ES-I3 (cell line): ENCODE data around the gene CLDN34.

Source experiments
- H3K36me3 ChIP-seq: 2 replicates; pipeline ENCODE4 v1.6.1; 2013; ENCODE audit warnings: mild to moderate bottlenecking, low read length, control low read depth, moderate library complexity; ENCODE audit not compliant: insufficient read depth
- H3K4me1 ChIP-seq: 2 replicates; pipeline ENCODE4 v1.6.1; 2013; ENCODE audit warnings: mild to moderate bottlenecking, control low read depth, low read length; ENCODE audit not compliant: insufficient read depth
- H3K9ac ChIP-seq: 2 replicates; pipeline ENCODE4 v1.6.1; 2013; ENCODE audit warnings: low read depth, mild to moderate bottlenecking, low read length, moderate library complexity
- H3K9me3 ChIP-seq: 2 replicates; pipeline ENCODE4 v1.6.1; 2013; ENCODE audit warnings: mild to moderate bottlenecking, low read length, moderate library complexity; ENCODE audit not compliant: control insufficient read depth, insufficient read depth

CLDN34 gene

GRCh38 chrX:9948406-9948805 is 18.8 kb upstream of the CLDN34 start:
- Histone ChIP-seq H3K36me3 (0 out of 2 replicates have a peak, but pooled peaks cover 2% of the 10 kb centered on the region), H3K9ac (no peak overlapping the region), H3K4me1 (no peaks in the 10 kb centered on the region), H3K9me3 (peaks cover 7% of the 10 kb centered on the region)

- Histone ChIP-seq H3K9ac (no peak overlapping the region), H3K36me3 (0 out of 2 replicates have a peak, but pooled peaks cover 2% of the 10 kb centered on the region), H3K4me1 (no peaks in the 10 kb centered on the region), H3K9me3 (peaks cover 7% of the 10 kb centered on the region)
Observed at GRCh38 chrX:9952300-9952699, 14.9 kb upstream of the CLDN34 start.

- Histone ChIP-seq H3K9ac (no peak overlapping the region), H3K36me3 (0 out of 2 replicates have a peak, but pooled peaks cover 2% of the 10 kb centered on the region), H3K9me3 (peaks cover 7% of the 10 kb centered on the region), H3K4me1 (no peaks in the 10 kb centered on the region)
Observed at GRCh38 chrX:9953396-9953795, 13.8 kb upstream of the CLDN34 start.

- H3K9ac ChIP-seq: no peak overlapping the region
- no peaks in the 10 kb centered on the region for H3K4me1 ChIP-seq
- H3K36me3 ChIP-seq: no peaks in the 10 kb centered on the region
- peaks cover 7% of the 10 kb centered on the region for H3K9me3 ChIP-seq
Observed at GRCh38 chrX:9955506-9955905, 11.7 kb upstream of the CLDN34 start.

GRCh38 chrX:9957743-9958142 is 9.4 kb upstream of the CLDN34 start:
- Histone ChIP-seq H3K9ac (no peak overlapping the region), H3K9me3 (no peaks in the 10 kb centered on the region; the same call in 1 of the 2 replicates), H3K36me3 (no peaks in the 10 kb centered on the region), H3K4me1 (no peaks in the 10 kb centered on the region)

GRCh38 chrX:9958183-9958582 is 9.0 kb upstream of the CLDN34 start:
- no peaks in the 10 kb centered on the region for H3K36me3 ChIP-seq
- H3K9me3 ChIP-seq: no peaks in the 10 kb centered on the region; the same call in 1 of the 2 replicates
- H3K4me1 ChIP-seq: no peaks in the 10 kb centered on the region
- H3K9ac ChIP-seq: no peak overlapping the region

GRCh38 chrX:9961750-9962149 is 5.4 kb upstream of the CLDN34 start:
- H3K9ac ChIP-seq: no peak overlapping the region
- H3K4me1 ChIP-seq: no peaks in the 10 kb centered on the region

GRCh38 chrX:9977635-9978034 is 10.5 kb downstream of the CLDN34 start:
- Histone ChIP-seq H3K9ac (no peak overlapping the region), H3K4me1 (no peaks in the 10 kb centered on the region), H3K36me3 (no peaks in the 10 kb centered on the region), H3K9me3 (peaks cover 9% of the 10 kb centered on the region; the same call in 1 of the 2 replicates)

More at GRCh38 chrX:9961750-9962149, 5.4 kb upstream of the CLDN34 start:
- Histone ChIP-seq H3K36me3 (no peaks in the 10 kb centered on the region), H3K9me3 (no peaks in the 10 kb centered on the region)

- Histone ChIP-seq H3K9me3 (no peaks in the 10 kb centered on the region), H3K9ac (no peak overlapping the region), H3K4me1 (no peaks in the 10 kb centered on the region), H3K36me3 (no peaks in the 10 kb centered on the region)
Observed at GRCh38 chrX:9980401-9980800, 13.2 kb downstream of the CLDN34 start.

- Histone ChIP-seq H3K36me3 (no peaks in the 10 kb centered on the region), H3K4me1 (no peaks in the 10 kb centered on the region), H3K9ac (no peak overlapping the region), H3K9me3 (no peaks in the 10 kb centered on the region)
Observed at GRCh38 chrX:9980927-9981326, 13.8 kb downstream of the CLDN34 start.

- Histone ChIP-seq H3K9ac (no peak overlapping the region), H3K4me1 (no peaks in the 10 kb centered on the region), H3K36me3 (no peaks in the 10 kb centered on the region), H3K9me3 (no peaks in the 10 kb centered on the region)
Observed at GRCh38 chrX:9983441-9983840, 16.3 kb downstream of the CLDN34 start.

GRCh38 chrX:9983846-9984245 is 16.7 kb downstream of the CLDN34 start:
- Histone ChIP-seq H3K36me3 (no peaks in the 10 kb centered on the region), H3K9ac (no peak overlapping the region), H3K9me3 (no peaks in the 10 kb centered on the region), H3K4me1 (no peaks in the 10 kb centered on the region)

- Histone ChIP-seq H3K4me1 (no peaks in the 10 kb centered on the region), H3K9me3 (peaks cover 5% of the 10 kb centered on the region; the same call in 1 of the 2 replicates)
Observed at GRCh38 chrX:9988762-9989161, 21.6 kb downstream of the CLDN34 start.

GRCh38 chrX:9992061-9992460 is 24.9 kb downstream of the CLDN34 start:
- no peaks in the 10 kb centered on the region for H3K36me3 ChIP-seq
- peaks cover 11% of the 10 kb centered on the region; the same call in 1 of the 2 replicates for H3K9me3 ChIP-seq
- H3K9ac ChIP-seq: no peak overlapping the region
- no peaks in the 10 kb centered on the region for H3K4me1 ChIP-seq

More at GRCh38 chrX:9988762-9989161, 21.6 kb downstream of the CLDN34 start:
- H3K36me3 ChIP-seq: no peaks in the 10 kb centered on the region
- no peak overlapping the region for H3K9ac ChIP-seq

GRCh38 chrX:9992724-9993123 is 25.6 kb downstream of the CLDN34 start:
- no peaks in the 10 kb centered on the region for H3K4me1 ChIP-seq
- H3K36me3 ChIP-seq: no peaks in the 10 kb centered on the region
- no peak overlapping the region for H3K9ac ChIP-seq
- peaks cover 11% of the 10 kb centered on the region; the same call in 1 of the 2 replicates for H3K9me3 ChIP-seq
